GOT3 (cell line): Measurements from ENCODE around the gene IL34.
A peak's percentile ranks its signal among the peaks of the same experiment; 100 is the strongest.

Experiments
- DNase-seq: peaks from one replicate; lab custom pipeline; 2025; ENCODE audit warnings: mixed read lengths; lab: John Stamatoyannopoulos, UW

Gene IL34

GRCh38 chr16:70689035-70689969, 42.9 kb downstream of the IL34 start:
- no peak for DNase-seq

GRCh38 chr16:70689970-70690891, 43.9 kb downstream of the IL34 start:
- DNase-seq = no peak

DNA sequence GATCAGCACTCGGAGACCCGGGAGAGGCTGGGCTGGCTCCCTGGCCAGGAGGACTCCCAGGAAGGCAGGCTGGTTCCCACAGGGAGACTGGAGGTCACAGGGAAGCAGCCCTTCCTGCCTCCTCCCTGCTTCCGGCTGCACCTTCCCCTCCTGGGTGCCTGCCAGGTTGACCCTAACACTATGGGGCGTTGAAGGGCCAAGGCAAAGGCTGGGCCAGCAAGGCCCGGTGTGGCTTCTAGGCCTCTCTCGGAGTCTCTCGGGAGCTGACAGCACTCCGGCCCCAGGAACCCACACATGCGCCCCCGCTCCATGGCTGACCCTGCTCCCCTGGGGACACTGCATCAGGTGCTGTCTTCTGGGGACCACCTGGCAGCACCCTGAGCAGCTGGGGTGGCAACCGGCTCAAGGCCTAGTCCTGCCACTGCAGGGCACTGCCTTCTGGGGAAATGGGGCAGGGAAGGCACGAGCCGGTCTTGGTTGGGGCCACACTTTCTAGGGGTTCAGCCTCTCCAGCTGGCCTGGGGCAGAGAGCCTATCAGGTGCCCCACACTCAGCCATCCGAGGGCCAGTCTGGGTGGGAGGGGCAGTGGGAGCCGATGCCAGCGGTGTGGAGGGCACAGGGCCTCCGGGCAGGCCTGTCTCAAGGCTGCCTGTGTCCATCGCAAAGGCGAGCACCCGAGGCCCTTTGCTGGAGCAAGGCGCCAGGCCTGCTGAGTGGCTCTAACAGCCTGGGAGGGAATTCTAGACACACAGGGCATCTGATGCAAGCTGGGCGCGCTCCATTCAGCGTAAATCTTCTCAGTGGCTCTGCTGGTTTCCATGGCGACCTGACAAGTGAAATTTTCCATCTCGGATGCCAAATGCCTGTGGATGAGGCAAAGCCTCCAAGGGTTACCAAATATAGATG, 45.1 kb downstream of the IL34 start:
- DNase-seq = peak; percentile 29

DNA sequence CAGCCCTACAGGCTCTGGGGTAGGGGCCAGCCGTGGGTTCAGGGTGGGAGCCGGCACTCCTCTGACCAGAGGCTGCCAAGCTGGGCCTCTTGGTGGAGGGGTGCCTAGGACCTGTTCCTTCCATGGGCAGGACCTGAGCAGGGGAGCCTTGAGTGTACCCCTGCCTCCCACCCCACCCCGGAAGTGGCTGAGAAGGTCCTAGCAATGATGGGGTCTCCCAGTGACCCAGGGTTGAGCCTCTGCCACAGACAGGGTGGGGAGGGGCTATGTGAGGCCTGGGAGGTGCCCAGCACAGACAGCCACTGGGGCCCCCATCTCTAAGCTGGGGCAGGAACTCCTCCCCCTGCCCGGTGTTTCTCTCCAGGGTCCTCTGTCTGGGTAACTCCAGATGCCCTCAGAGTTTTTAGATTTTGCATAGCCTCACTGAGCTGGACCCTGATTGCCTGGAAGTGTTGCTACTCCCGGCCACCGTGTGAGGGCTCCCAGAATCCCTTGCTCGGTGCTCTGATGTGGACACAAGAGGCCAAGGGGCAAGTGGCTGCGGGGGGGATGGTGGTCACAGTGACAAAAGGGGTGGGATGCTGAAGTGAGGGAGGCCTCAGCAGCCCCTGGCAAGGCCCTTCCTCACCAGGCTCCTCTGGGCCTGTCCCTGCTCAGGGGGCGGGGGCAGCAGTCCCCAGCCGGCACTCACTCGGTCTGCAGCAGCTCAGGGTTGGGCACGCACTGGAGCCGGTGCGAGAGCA, 45.9 kb downstream of the IL34 start:
- DNase-seq = no peak

- DNase-seq = no peak
Observed at GRCh38 chr16:70692873-70693671, 46.7 kb downstream of the IL34 start.

GRCh38 chr16:70694088-70694867, 47.9 kb downstream of the IL34 start:
- DNase-seq = no peak

DNA sequence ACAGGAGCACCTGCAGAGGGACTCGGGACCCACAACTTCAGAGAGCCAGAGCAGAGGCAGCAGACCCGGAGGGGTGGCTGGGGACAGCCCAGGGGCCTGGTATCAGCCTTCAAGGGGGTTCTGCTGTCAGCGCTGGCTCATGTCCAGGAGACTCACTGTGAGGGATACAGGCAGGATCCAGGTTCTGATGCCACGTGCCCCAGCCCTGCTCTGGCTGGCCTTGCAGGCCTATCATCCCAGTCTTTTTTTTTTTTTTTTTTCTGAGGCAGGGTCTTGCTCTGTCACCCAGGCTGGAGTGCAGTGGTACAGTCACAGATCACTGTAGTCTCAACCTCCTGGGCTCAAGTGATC, 48.5 kb downstream of the IL34 start:
- DNase-seq = no peak

DNA sequence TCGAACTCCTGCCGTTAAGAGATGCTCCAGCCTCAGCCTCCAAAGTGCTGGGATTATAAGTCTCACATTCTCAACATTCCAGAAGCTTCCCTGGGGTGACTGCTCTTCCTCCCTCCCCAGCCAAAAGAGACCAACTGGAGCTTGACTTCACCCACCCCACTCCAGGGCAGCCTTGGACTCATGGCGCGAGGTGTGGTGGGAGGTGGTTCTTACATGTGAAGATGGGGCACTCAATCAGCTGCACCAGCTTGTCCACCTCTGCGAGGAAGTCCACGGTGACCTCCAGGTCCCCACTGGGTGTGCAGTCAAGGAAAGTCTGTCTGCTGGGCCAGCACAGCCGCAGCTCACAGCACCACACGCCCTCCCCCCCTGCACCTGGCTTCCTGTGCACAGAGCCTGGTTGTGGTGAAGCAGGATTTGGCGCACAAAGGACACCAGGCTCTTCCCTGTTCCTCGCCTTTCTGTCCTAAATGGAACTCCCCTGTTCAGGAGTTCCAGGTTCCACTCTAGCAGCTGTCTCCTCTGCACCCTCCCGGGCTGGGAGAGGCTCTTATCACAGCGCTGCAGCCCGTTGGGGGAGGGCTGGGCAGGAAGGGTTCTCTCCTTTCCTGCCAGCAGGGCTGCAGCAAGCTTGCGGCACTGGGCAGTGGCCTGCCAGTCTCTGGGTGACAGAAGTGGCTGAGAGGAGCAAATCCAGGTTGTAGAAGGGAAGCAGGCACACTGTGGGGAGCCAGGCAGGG, 49.1 kb downstream of the IL34 start:
- DNase-seq = no peak

DNA sequence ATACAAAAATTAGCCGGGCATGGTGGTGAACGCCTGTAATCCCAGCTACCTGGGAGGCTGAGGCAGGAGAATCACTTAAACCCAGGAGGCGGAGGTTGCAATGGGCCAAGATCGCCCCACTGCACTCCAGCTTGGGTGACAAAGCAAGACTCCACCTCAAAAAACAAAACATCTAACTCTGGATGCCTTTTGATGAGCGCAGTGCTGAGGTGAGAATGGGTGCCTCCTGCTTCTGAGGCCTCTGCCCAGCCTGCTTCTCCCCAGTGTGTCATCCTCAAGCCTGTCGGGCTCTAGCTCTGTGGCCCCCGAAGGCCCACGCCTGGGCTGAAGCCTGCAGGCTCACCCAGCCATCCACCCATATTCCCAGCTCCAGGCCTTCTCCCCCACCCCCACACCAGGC, 50.0 kb downstream of the IL34 start:
- no peak for DNase-seq

DNA sequence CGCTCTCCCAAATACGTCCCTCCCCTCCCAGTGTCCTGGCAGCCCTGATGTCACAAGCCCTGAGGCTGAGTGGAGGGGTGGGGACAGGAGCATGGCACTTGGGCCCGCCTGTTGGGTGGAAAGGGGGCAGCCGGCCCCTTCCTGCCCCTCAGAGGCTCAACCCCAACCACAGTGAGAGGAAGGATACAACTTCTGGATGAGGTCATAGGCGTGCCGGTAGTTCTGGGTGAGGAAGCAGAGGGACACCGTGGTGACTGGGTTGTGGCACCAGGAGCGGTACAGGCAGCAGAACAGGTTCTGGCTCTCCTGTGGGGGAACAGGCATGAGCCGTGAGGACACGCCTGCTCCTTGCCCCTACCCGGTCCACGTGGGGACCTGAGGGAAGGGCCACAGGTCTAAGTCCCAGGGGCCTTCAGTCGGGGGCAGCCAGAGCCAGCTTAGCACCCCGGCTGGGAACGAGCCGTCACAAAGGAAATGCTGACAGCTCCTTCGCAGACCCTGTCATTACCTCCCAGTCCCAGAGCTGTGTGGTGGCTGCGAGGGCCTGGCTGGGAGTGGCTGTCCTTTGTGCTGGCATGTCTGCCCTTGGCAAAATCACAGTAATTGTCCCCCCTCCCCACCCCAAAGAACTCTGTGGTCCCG, 50.7 kb downstream of the IL34 start:
- DNase-seq = no peak

GRCh38 chr16:70697594-70698170, 51.3 kb downstream of the IL34 start:
- no peak for DNase-seq

- DNase-seq = no peak
Observed at GRCh38 chr16:70698901-70699300, 52.5 kb downstream of the IL34 start.

DNA sequence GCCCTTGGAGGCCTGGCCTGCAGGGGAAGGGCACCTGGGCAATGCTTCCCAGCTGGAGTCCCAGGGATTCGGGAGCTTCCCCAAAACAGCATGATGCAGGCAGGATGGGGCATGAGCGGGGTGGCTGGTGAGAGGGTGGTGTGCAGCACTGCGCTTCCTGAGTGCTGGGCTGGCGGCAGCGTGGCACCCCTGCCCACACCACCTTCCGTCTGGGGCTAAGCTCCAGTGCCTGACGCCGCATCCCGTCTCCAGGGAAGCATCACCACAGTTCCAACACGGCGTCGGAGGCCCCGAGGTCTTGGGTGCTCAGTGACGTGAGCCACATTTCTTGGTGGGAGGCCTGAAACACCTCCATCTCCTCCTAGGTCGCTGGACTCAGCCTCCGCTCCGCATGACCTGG, 53.3 kb downstream of the IL34 start:
- DNase-seq = no peak

GRCh38 chr16:70700101-70701020, 54.0 kb downstream of the IL34 start:
- DNase-seq = no peak

DNA sequence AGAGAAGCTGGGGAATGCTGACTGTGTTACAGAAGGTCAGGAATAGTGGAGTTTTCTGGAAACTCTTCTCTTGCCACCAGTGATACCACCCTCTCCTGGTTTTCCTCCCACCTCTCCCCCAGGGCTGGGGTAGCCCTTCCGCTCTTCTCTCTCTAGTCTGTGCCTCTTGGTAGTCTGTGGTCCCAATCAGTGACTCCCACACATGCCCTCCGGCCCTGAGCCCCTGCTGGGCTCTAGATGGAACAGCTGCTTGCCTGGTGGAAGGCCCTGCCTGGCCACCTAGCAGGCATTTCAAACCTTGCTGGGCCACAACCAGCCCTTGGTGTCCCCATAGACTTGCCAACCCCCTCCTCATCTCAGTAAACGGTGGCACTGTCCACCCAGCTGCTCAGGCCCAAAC, 54.7 kb downstream of the IL34 start:
- DNase-seq = no peak

DNA sequence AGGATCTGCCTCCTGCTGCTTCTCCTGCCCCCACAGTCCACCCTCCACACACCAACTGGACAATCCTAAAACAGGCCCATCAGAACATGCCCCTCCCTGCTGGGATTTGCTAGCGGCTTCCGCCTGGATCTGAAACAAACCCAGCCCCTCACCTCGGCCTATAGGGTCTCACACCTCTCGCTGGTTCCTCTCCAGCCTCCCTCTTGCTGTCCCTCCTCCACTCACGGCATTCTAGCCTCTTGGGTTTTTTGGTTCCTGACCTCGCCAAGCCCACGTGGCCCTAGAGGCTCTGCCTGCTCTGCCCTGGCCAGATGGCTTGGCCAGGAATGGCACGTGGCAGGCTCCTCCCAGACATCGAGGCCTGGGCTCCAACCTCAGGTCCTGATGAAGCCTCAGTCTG, 55.2 kb downstream of the IL34 start:
- DNase-seq = no peak

- no peak for DNase-seq
Observed at GRCh38 chr16:70701998-70702397, 55.6 kb downstream of the IL34 start.
